Heart left ventricle (tissue), 13 donors: ENCODE measurements around the gene FMN2.

Experiments used
- POLR2A ChIP-seq, 2 donors: fragments of 450-650 bp; IDR thresholded peaks; one replicate each; pipeline ENCODE4 v1.6.1; 2017; ENCODE audit warnings: antibody characterized with exemption in 2 of 2, mild to moderate bottlenecking in 2 of 2, moderate library complexity in 2 of 2
- TF ChIP-seq, protein P1 (sequence below), 12 donors: fragments of 200-600 bp; sonication (generic) in 4 of 12; IDR thresholded peaks; one replicate each; pipeline versions ENCODE4 v1.5.0 to v1.8.0; 2018 to 2022; ENCODE audit warnings: antibody characterized with exemption in 12 of 12, mild to moderate bottlenecking in 5 of 12
- donor health status: ischemic (EF 13 %, LVEDD 7.1; RV severe dilation, severe dysfunction).
- donor health status: DM: no; HTN: yes; CAD: no.
- donor health status: DM: no; HTN: no; CAD: no.
- donor health status: ischemic (EF 25% LVEDD 6.9; RV normal size, moderate dysfunction).
- donor health status: ischemic (EF 25% LVEDD 5.7; RV mildly dilated, moderate dysfunction).
- donor health status: ischemic (EF 35%, LVEDD 5.7; RV mildly dilated, moderate dysfunction).
- donor health status: nonischemic (EF 11% LVEDD 7.7; RV severe dilation, severe dysfunction).
- donor health status: DM: yes; HTN: yes; CAD: no.
- donor health status: PGD.
- donor health status: ischemic (EF 29% LVEDD 5.4; RV normal size, mild dysfunction).
- donor health status: nonischemic (EF 23%, LVEDD 6.1; RV moderate dilation, normal function).

DNA sequence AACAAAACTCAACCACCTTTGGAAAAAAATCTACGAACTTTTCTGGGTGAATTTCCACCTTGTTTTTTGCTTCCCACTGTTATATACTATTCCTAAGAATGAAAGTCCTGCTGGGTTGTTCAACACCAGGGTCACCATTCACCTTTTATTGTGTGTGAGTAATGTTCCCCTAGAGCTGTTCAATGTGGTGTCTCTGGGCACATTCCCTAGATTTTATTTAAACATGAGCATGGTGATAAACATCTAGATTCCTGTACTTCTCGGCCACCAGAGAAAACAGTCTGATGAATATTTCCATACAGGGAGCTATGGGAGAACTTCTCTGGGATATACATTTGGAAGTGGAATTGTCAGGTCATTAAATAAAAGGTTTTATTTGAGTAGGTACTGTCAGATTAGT, 13.0 kb downstream of the FMN2 start:
- TF ChIP-seq, protein P1, sequence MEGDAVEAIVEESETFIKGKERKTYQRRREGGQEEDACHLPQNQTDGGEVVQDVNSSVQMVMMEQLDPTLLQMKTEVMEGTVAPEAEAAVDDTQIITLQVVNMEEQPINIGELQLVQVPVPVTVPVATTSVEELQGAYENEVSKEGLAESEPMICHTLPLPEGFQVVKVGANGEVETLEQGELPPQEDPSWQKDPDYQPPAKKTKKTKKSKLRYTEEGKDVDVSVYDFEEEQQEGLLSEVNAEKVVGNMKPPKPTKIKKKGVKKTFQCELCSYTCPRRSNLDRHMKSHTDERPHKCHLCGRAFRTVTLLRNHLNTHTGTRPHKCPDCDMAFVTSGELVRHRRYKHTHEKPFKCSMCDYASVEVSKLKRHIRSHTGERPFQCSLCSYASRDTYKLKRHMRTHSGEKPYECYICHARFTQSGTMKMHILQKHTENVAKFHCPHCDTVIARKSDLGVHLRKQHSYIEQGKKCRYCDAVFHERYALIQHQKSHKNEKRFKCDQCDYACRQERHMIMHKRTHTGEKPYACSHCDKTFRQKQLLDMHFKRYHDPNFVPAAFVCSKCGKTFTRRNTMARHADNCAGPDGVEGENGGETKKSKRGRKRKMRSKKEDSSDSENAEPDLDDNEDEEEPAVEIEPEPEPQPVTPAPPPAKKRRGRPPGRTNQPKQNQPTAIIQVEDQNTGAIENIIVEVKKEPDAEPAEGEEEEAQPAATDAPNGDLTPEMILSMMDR (IDR thresholded peaks at IDR 0.05) = no peak
- no peak for TF ChIP-seq POLR2A (IDR thresholded peaks at IDR 0.05)
